Measurements from ENCODE around the gene JAZF1.

The JAZF1 gene

GRCh38 chr7:28165261-28165660 is 15.3 kb downstream of the JAZF1 start:
- DNase-seq: no peak

DNA sequence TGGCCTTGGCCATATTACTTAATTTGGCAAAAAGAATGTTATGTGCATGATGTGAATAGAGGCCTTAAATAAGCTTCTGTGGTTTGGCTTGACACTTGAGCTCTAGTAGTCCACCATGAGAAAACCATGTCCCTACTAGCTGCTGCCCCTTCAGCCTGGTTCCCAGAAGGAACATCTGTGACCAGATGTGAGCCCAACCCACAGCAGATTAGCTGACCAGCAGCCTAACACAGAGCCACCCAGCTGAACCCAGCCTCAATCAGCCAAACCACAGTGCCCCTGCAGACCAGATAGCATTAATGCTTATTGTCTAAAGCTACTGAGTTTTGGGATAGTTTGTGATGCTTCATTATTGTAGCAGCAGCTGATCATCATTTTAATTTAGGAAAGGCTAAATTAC is 16.6 kb downstream of the JAZF1 start:
- no peak for DNase-seq

DNA sequence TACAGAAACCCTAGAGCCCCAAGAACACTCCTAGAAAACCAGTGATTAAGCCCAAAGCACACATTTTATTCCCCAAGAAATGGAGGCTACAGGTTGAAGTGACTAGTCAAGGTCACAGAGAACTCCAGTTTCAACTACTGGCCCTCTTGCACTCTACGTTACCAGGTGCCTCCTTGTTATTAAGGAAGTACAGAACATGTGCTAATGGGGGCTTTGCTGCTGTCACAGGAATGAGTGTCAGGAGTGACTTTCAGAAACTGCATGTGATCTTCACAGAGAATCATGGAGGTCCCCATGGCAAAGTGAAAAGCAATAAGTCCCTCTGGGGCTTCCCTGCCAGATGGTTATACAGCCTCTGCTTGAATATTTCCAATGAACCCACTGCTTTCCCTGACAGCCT is 19.3 kb downstream of the JAZF1 start:
- DNase-seq: no peak

DNA sequence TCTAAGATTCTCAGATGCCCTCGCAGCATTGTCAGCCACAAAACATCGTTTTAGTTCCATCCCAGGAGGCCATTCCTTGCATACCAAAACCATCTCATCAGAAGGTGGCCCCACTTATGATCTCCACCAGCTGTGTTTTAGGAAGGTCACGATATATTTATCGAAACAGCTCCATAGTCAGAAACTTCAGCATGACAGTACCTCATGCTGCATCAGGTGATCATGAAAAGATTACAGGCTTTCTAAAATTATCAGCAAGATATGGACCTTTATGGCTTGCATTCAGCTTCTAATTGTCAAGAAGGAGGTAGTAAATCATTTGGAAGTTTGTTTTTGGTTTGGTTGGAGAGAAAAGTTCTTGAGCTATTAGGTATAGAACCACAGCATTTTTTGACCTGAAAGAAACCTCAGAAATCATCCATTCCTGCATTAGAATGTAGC is 20.0 kb downstream of the JAZF1 start:
- no peak for DNase-seq

DNA sequence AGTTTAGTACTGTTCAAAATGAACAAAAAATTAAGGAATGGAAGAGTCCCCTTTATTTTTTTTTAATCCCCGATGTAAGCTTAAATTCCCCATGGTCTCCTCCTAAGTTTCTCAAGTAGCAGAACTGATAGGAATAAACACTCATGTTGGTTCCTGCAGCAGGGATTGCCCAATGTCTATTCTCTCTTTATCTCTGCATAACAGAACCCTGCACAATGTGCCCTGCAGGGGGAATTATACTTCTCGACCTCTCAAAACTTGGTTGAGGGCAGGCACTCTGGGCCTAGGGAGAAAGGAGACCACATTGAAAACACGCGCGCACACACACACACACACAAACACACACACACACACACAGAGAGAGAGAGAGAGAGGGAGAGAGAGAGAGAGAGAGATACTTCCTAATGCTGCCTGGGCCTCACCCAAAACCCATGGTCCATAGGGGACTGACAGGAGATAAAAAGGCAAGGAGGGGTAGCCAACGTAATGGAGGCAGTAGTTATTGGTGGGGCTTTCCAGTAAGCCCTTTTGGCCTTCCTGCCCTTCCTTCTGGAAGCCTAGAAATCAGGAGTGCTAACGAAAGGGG is 22.7 kb downstream of the JAZF1 start:
- DNase-seq: no peak

GRCh38 chr7:28157076-28157745 is 23.4 kb downstream of the JAZF1 start:
- DNase-seq: no peak

DNA sequence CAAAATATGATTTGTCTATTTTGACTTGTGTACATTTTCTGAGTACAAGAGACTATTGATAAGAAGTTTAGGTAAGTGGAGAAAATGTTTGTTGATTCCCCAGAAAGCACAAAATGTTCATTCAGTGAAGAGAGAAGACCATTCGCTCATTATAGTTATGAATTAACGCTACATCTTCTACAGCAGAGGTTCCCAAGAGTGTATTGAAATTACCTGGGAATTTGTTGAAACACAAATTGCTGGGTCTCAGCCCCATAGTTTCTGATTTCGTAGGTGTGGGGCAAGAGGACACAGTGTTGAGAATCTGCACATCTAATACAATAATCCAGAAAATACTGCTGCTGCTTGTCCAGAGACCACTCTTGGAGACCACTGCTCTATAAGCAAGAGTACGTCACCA is 24.2 kb downstream of the JAZF1 start:
- DNase-seq: no peak

GRCh38 chr7:28155964-28156363 is 24.6 kb downstream of the JAZF1 start:
- no peak for DNase-seq

- DNase-seq: no peak
Observed at GRCh38 chr7:28155019-28155660, 25.5 kb downstream of the JAZF1 start.

- no peak for DNase-seq
Observed at GRCh38 chr7:28152594-28152993, 28.0 kb downstream of the JAZF1 start.

- no peak for DNase-seq
Observed at GRCh38 chr7:28151965-28152364, 28.6 kb downstream of the JAZF1 start.

DNA sequence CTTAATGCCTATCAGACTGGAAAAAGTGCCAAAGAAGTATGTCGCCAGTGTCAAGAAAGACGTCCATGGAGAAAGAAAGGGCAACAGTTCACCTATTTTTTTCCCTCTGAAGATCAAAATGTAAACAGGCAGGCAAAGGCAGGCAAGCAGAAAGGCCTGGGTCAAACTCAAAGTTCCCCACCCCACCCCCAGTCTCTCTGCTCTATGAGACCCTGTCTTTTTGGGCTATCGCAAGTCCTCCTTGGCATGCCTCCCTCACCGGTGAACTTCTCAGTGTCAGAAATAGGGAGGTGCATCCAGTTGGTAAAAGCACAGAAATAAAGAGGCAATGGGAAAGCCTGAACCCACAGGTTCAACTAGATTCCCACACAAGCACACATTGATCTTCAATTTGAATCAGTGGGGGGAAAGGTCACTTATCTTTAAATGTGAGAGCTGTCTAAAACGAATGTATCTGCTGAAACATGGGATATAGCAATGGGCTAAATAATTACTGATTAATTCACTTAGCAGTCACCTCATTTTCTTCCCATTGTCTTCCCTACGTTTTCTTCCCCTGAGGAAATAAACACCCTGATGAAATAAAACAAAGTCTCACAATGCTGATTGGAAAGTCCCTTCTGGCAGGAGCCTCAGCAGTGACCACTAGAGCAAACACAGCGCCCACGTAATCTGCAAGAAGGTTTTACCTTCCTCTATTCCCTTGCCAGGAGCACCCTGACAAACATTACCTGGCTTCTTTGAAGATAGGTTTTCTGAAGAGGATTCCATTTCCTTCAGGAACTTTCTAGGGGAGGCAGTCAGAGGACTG is 31.1 kb downstream of the JAZF1 start:
- no peak for DNase-seq

DNA sequence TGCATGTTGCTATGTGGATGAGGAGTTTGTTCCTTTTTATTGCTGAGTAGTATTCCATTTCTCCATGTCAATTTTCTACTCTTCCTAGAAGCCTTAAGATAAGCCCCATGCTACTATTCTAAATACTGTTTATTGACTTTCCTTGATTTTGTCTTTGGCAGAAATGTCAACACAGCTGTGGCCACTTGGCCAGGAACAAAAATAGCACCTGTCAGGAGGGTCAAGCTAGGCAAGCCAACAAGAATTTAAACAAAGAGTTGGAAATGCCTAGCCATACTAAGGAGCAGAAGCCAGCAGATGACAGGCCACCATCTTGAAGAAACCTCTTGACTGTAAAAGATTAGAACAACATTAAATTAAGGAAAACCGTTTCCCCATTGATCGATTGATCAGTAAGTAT is 34.7 kb downstream of the JAZF1 start:
- no peak for DNase-seq

- DNase-seq: no peak
Observed at GRCh38 chr7:28145090-28145626, 35.4 kb downstream of the JAZF1 start.

DNA sequence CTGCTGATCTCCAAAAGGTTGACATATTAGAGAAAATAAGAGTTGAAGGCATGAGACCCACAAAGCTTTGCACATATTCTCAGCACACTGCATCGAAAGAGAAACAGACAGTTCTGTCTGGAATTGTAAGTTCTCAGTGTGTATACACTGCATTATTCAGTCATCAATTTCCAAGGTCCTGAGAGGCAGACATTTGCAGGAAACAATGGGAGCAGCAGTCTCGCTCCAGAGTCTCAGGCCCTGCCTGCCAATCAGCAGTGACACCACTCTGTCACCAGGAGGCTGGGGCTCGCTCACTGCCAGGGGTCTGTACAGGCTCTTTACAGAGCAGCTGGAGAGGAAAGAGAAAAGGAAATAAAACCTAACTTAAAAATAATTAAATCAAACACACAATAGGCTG is 36.3 kb downstream of the JAZF1 start:
- no peak for DNase-seq

DNA sequence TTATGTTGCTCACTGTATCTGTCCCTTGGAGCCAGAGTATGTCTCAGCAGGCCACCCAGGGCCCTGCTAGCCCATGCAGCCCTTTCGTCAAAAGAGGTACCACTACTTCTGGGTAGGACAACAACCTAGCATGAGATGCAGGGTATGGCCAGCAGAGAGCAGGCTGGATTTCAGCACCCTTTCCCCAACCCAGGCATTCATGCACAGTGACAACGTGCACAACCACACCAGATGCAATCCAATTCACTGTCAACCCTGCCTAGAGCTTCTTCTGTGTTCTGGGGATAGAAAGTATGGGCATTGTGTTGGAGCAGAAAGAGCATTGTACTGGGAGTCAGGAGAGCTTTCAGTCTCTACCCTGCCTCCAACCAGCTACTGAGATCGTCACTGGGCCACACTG is 37.9 kb downstream of the JAZF1 start:
- no peak for DNase-seq

- DNase-seq: no peak
Observed at GRCh38 chr7:28140979-28141378, 39.6 kb downstream of the JAZF1 start.

DNA sequence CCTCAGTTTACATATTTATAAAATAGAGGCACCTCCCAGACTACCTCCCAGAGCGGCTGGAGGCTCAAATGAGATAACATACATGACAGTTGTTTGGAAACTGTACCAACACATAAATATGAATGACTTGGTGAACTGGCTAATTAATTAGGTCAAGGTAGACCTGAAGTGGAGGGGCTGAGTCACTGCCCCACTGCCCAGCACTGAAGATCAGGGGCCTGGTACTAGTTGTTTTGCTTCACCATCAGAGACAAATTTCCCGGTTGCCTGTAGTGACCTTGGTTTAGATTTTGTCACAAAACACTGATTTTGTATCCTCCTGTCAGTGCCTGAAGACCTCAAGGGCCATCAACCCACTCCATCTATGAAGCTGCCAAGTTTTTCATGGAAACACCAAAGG is 41.8 kb downstream of the JAZF1 start:
- DNase-seq: no peak

GRCh38 chr7:28137463-28137862 is 43.1 kb downstream of the JAZF1 start:
- no peak for DNase-seq

DNA sequence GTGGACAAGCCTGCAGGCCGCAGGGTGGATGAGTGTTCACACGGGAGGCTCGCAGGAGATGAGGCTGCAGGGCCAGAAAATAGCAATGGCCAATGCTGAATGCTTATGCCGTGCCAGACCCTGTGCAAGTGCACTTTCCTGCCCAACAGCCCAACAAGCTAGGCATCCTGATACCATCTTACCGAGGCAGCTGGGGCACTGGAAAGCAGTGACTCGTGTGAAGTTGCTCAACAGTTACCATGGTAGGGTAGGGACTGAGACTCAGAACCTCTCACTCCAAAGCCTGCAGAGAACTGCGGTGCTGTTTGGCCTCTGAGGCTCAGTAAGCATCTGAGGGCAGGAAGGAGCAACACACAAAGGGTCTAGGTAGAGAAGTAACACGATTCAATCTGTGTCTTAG is 43.7 kb downstream of the JAZF1 start:
- DNase-seq: no peak

DNA sequence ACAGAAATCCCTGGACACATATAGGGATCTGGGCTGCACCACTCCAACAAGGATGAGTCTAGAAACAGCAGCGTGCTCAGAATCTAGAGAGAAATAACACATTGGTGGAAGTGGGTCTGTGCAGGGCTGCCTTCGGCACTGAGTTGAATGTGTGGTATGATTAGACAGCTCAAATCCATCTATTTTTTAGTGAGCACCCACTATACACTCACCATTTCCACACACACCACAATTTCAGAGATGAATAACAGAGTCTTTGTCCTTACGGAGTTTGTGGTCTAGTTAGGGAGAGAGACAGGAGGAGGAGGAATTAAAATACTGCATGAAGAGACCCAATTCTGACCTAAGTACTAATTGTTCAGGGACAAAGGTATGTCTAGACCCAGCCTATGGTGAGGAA is 44.2 kb downstream of the JAZF1 start:
- no peak for DNase-seq

- no peak for DNase-seq
Observed at GRCh38 chr7:28135760-28136159, 44.8 kb downstream of the JAZF1 start.

- DNase-seq: no peak
Observed at GRCh38 chr7:28135315-28135714, 45.3 kb downstream of the JAZF1 start.

Data from activated CD8-positive, alpha-beta memory T cell treated with anti-CD3 and anti-CD28 coated beads, Interleukin-2, amount 50 U/mL, for 48 hours (primary cell).